HG03108 (cell line): ENCODE measurements around the gene ELF1.
"Not testable (repeated sequence)": the region's sequence is repeated elsewhere in the genome, so short reads cannot be mapped to it uniquely, and the experiment has no call there.

ENCODE experiments used
- ATAC-seq: cut with Tn5 transposase; IDR thresholded peaks from one replicate; pipeline ENCODE4 v1.9.1; 2021; ENCODE audit warnings: moderate library complexity; ENCODE audit not compliant: unreplicated experiment

The ELF1 gene

DNA sequence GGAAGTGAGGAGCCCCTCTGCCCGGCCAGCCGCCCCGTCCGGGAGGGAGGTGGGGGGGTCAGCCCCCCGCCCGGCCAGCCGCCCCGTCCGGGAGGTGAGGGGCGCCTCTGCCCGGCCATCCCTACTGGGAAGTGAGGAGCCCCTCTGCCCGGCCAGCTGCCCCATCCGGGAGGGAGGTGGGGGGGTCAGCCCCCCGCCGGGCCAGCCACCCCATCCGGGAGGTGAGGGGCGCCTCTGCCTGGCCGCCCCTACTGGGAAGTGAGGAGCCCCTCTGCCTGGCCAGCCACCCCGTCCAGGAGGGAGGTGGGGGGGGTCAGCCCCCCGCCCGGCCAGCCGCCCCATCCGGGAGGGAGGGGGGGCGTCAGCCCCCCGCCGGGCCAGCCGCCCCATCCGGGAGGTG is 118.5 kb downstream of the ELF1 start:
- ATAC-seq, result not testable (repeated sequence)

DNA sequence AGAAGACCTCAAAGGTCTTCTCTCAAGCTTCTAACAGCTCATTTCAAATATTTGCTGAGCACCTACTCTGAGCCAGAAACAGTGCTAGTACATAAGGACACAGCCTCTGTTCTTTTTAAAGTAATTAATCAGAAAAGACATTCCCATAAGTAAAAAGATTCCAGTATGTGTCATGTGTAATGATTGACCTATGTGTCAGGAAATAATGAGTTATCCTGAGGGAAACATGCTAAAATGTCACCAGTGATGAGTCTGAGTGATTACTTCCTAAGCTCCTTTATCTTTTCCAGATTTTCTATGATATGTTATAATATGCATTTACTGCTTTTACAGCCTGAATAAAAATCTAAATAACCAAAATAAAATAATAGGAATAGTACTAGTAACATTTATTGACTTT is 122.1 kb downstream of the ELF1 start:
- no peak for ATAC-seq

- ATAC-seq, result no peak
Observed at GRCh38 chr13:40895227-40896184, 123.6 kb downstream of the ELF1 start.

GRCh38 chr13:40893573-40893972 is 125.5 kb downstream of the ELF1 start:
- ATAC-seq, result not testable (repeated sequence)

DNA sequence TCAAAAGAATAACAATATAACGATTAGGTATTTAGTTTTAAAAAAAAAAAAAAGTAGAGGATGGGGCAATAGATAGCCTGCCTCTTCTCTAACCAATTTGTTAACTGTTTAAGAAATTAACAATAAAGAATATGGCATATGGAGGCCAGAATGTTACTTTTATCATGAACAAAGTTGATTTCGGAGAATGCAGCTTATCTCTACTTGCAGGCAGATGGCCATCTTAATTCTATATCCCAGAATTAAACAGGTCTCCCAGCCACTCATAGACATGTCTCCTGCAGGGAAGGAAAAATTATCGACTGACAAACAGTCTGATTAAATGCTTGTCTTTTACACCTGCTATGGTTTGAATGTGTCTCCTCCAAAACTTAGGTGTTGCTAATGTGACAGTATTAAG is 133.1 kb downstream of the ELF1 start:
- ATAC-seq, result no peak

DNA sequence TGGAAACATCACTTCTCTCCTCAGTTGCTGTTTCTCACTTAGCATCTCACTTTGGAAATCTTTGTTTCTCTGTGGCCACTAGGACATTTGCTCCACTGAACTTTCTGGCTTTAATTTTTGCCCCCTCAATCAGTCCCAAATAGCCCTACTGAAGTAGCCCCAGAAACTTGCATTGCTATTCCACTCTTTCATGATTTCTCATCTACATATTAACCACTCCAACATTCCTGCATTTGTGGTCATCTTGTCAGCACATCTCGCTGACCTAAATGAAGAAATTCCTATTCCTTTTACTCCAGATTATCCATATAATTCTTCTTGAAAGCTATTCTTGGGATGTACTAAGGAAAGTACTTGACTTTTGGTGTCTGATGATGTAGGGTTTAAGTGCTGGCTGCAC is 134.9 kb downstream of the ELF1 start:
- not testable (repeated sequence) for ATAC-seq
